Immature natural killer cell (primary cell): ENCODE data around the gene DBNL. TPM values are rescaled to one million over a fixed set of nuclear protein-coding genes. Genes with fewer than 3 reads are reported as not detected.

Experiments used
- DNase-seq, 3 donors: peaks; one replicate each; pipeline ENCODE4 v3.0.0; 2022; ENCODE audit warnings: mixed read lengths in 1 of 3
- H3K27ac Mint-ChIP-seq, 6 donors: one replicate each; pipeline ENCODE4 v1.8.0; 2020; ENCODE audit warnings: mixed read lengths in 6 of 6, mild to moderate bottlenecking in 5 of 6, inconsistent platforms in 4 of 6, moderate library complexity in 3 of 6
- H3K27me3 Mint-ChIP-seq, 3 donors: one replicate each; pipeline ENCODE4 v1.8.0; 2020 to 2021; ENCODE audit warnings: low read depth in 3 of 3, mild to moderate bottlenecking in 3 of 3, mixed read lengths in 3 of 3, moderate library complexity in 3 of 3, inconsistent platforms in 1 of 3
- H3K36me3 Mint-ChIP-seq, 3 donors: one replicate each; pipeline ENCODE4 v1.8.0; 2020; ENCODE audit warnings: mixed read lengths in 3 of 3, inconsistent platforms in 2 of 3, mild to moderate bottlenecking in 2 of 3
- H3K4me1 Mint-ChIP-seq, 2 donors: one replicate each; pipeline ENCODE4 v1.8.0; 2020; ENCODE audit warnings: inconsistent platforms in 2 of 2, mild to moderate bottlenecking in 2 of 2, mixed read lengths in 2 of 2, moderate library complexity in 1 of 2
- H3K4me3 Mint-ChIP-seq, 5 donors: one replicate each; pipeline ENCODE4 v1.8.0; 2020; ENCODE audit warnings: mild to moderate bottlenecking in 5 of 5, mixed read lengths in 5 of 5, inconsistent platforms in 3 of 5, moderate library complexity in 3 of 5
- H3K9me3 Mint-ChIP-seq, 6 donors: one replicate each; pipeline ENCODE4 v1.8.0; 2020; ENCODE audit warnings: mild to moderate bottlenecking in 6 of 6, mixed read lengths in 6 of 6, inconsistent platforms in 4 of 6, moderate library complexity in 3 of 6
- polyA plus RNA-seq, 3 donors: library from polyadenylated mRNA; unstranded; fragments of 300-500 nt; fragmentation: Illumina TruSeq; gene quantifications; one replicate each; pipeline ENCODE4 v1.2.3, GENCODE V29; 2021

The DBNL gene
- polyA plus RNA-seq, 3 donors from 2014 or later = 237 to 306 (median 285) TPM

DNA sequence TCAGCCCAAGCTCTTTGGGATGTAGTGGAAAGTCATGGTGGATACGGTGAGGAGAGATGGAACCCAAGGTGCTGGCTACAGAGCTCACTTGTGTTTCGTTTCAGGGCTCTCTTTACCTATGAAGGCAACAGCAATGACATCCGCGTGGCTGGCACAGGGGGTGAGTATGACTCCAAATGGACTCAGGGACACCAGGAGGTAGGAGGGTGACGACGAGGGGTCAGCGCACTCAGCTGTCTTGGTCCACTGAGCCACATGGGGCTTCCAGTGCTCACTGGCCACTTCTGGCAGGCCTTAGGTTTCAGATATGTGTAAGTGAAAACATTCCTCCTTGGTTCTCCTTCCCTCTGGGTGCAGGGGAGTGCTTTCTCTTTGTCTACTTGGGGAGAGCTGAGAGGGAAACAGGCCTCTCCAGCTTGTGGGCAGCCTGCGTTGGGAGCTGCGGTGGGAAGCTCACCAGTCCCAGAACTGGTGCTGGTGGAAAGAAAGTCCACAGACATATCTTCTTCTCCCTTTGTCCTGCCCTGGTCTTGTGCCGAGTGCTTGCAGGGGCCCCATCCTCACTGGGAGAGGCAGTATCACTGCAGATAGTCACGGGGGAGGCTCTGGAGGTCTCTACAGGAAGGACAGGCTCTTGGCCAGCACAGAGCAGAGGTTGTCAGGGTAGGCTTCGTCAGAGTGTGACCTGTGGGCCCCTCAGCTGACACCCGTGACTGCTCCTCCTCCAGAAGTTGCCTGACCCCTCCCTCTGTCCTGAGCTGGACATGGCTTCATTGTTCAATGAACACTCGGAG, 5.8 kb downstream of the DBNL start:
- no peak for DNase-seq
- H3K27me3 Mint-ChIP-seq = peaks cover 0 to 9% (median 5%) of the 10 kb centered on the region in 3 donors
- H3K9me3 Mint-ChIP-seq = no peaks in the 10 kb centered on the region
- H3K27ac Mint-ChIP-seq = peak overlapping the region in 3 of 6 donors; percentile 32 to 64 (median 46)
- H3K4me3 Mint-ChIP-seq = no peak overlapping the region
- peaks cover 39 to 50% of the 10 kb centered on the region in 2 donors for H3K4me1 Mint-ChIP-seq
- H3K36me3 Mint-ChIP-seq = peaks cover 0 to 21% (median 4%) of the 10 kb centered on the region in 3 donors

DNA sequence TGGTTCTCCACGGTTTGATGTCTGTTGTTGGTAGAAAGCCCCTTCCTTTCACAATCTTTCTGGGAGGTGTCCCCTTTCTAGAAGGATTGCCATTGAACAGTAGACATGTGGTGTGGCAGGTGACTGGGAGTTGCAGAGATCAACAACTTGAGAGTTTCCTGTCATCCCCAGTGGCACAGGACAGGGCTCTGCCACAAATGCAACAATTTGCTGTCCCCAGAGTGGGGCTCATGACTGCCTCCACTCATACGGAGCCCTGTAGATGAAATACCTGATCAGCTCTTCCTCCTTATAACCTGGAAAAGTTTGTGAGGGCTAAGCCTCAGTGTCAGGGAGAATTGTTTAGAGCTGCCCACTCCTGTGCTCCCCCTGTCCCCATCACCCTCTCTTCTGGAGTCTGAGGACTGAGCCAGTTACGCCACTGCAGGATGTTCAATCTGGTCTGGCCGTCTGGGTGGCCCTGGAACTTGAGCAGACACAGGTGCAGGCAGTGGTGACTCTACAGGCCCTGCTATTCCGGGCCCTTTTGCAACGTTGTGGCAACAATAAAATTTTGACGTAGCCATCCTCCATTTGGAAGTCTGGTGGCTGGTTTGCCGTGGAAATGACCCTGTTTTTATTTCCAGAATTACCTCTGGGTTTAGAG, 6.5 kb downstream of the DBNL start:
- no peak overlapping the region for H3K27ac Mint-ChIP-seq
- peaks cover 32 to 49% of the 10 kb centered on the region in 2 donors for H3K4me1 Mint-ChIP-seq
- no peak for DNase-seq
- H3K9me3 Mint-ChIP-seq = no peaks in the 10 kb centered on the region
- peaks cover 0 to 8% (median 1%) of the 10 kb centered on the region in 3 donors for H3K27me3 Mint-ChIP-seq
- H3K4me3 Mint-ChIP-seq = no peak overlapping the region
- peaks cover 0 to 27% (median 4%) of the 10 kb centered on the region in 3 donors for H3K36me3 Mint-ChIP-seq

- no peaks in the 10 kb centered on the region for H3K9me3 Mint-ChIP-seq
- no peak for DNase-seq
- peaks cover 0 to 33% (median 4%) of the 10 kb centered on the region in 3 donors for H3K36me3 Mint-ChIP-seq
- H3K4me1 Mint-ChIP-seq = peaks cover 25 to 45% of the 10 kb centered on the region in 2 donors
- H3K27me3 Mint-ChIP-seq = peaks cover 0 to 4% (median 1%) of the 10 kb centered on the region in 3 donors
- H3K27ac Mint-ChIP-seq = peak overlapping the region in 1 of 6 donors; percentile 36
- H3K4me3 Mint-ChIP-seq = no peak overlapping the region
Measured at GRCh38 chr7:44051611-44052220, 7.2 kb downstream of the DBNL start.

DNA sequence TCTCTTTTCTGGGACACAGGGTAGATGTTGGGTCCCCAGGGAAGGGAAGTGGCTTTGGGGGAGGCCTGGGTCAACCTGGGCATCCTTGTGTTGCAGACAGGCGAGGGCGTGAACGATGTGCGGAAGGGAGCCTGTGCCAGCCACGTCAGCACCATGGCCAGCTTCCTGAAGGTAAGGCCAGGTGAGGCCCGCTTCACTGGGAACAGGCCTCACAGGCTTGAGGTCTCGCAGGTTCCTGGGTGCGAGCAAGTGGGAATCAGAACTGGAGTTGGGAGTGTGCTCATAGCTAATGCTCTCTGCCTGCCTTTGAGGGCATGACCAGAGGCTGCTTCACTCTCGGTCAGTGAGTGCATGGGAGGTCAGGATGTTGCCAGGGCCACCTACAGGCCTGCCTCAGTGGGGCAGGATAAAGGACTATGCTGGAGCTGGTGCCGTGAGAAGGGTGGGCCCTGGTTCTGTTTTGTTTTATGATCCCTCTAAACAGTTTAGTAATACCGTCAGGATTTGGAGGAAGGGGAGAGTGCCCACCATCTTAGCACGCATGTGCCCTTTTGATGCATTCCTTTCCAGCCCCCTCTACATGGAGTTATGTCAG, 8.4 kb downstream of the DBNL start:
- Mint-ChIP-seq H3K9me3 (no peaks in the 10 kb centered on the region), H3K36me3 (peaks cover 0 to 31% (median 6%) of the 10 kb centered on the region in 3 donors), H3K27ac (peak overlapping the region in 1 of 6 donors; percentile 26), H3K27me3 (peaks cover 0 to 3% (median 1%) of the 10 kb centered on the region in 3 donors), H3K4me1 (peaks cover 15 to 33% of the 10 kb centered on the region in 2 donors), H3K4me3 (no peak overlapping the region)
- no peak for DNase-seq

GRCh38 chr7:44056681-44057080, 12.2 kb downstream of the DBNL start:
- Mint-ChIP-seq H3K27me3 (no peaks in the 10 kb centered on the region), H3K9me3 (no peaks in the 10 kb centered on the region), H3K4me3 (no peak overlapping the region), H3K36me3 (peaks cover 0 to 45% (median 10%) of the 10 kb centered on the region in 3 donors), H3K27ac (no peak overlapping the region), H3K4me1 (peaks cover 0 to 15% of the 10 kb centered on the region in 2 donors)
- DNase-seq = no peak

DNA sequence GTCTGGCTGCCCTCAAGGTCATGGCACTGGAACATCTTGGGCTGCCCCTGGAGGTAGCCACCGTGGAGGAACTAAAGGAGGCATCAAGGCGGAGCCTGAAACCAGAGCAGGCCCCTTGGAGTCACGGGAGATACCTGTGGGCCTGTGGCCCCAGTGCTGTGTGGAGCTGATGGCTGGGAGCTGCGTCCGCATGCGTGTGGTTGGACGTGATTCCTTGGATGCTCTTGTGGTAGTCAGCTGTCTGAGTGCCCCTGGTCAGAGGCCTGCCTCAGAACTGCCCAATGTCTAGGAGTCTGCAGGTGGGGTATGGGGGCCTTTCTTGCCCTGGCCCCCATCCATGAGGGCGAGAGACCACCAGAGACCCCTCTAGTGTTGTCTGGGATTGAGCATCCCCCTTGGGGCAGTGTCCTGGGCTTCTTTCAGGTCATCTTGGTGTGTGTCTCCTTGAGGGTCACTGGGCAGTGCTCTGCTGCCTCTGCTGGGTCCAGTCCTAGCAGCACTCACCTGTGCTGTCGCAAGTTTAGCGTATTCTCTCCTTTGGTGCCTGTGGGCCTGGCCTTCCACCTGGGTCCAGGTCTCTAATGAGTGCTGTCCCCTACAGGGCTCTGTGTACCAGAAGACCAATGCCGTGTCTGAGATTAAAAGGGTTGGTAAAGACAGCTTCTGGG, 12.8 kb downstream of the DBNL start:
- peaks cover 0 to 45% (median 10%) of the 10 kb centered on the region in 3 donors for H3K36me3 Mint-ChIP-seq
- no peak for DNase-seq
- no peak overlapping the region for H3K27ac Mint-ChIP-seq
- peaks cover 0 to 15% of the 10 kb centered on the region in 2 donors for H3K4me1 Mint-ChIP-seq
- H3K4me3 Mint-ChIP-seq = no peak overlapping the region
- no peaks in the 10 kb centered on the region for H3K27me3 Mint-ChIP-seq
- H3K9me3 Mint-ChIP-seq = no peaks in the 10 kb centered on the region

GRCh38 chr7:44057849-44058758, 13.6 kb downstream of the DBNL start:
- no peak overlapping the region for H3K4me3 Mint-ChIP-seq

DNA sequence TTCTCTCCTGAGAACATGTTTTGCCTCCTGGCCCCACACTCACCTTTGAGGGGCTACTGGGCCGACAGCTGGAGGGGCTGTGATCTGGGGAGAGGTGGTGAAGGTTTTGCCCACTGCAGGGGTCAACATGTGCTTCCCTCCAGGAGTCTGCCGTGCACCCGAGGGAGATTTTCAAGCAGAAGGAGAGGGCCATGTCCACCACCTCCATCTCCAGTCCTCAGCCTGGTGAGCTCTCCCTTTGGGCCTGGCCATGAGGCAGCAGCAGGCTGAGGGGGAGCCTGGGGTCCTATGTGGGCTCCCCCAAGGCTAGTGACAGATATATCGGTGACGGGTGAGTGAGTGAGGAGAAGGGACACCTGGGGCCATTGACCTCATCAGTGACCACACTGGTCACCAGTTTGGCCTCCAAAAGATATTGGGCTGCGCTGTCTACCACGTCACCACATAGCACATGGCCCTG, 14.3 kb downstream of the DBNL start:
- Mint-ChIP-seq H3K4me3 (no peak overlapping the region), H3K27me3 (no peaks in the 10 kb centered on the region)
- no peak for DNase-seq

More at GRCh38 chr7:44057849-44058758, 13.6 kb downstream of the DBNL start:
- H3K36me3 Mint-ChIP-seq = peaks cover 0 to 39% (median 10%) of the 10 kb centered on the region in 3 donors
- H3K9me3 Mint-ChIP-seq = no peaks in the 10 kb centered on the region
- H3K4me1 Mint-ChIP-seq = peaks cover 0 to 15% of the 10 kb centered on the region in 2 donors
- H3K27ac Mint-ChIP-seq = no peak overlapping the region
- no peak for DNase-seq
- no peaks in the 10 kb centered on the region for H3K27me3 Mint-ChIP-seq

DNA sequence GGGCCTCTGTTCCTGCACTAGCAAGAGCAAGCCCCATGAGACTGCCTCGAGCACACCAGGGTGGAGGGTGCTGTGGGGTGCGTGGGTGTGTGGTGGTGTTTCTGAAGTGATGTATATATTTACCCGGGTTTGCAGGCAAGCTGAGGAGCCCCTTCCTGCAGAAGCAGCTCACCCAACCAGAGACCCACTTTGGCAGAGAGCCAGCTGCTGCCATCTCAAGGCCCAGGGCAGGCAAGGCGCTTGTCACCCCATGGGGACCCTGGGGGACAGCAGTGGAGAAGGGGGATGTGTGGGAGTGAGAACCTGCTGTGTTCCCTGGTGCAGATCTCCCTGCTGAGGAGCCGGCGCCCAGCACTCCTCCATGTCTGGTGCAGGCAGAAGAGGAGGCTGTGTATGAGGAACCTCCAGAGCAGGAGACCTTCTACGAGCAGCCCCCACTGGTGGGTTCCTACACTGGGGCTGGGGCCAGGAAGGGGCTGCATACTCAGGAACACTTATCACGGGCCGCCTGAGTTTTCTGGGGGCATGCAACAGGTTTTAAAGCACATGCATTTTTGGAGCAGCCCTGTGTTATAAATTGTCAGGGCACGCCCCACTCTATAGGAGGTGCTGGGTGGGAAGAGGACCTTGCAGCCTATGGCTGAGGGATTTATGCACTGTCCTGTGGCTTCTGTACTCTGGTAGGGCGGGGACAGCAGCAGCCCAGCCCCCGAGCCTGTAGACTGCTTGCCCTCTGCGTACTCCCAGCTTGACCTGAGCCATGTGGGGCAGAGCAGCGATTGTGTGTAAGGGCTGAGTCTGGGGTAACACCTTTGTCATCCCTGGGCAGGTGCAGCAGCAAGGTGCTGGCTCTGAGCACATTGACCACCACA, 15.0 kb downstream of the DBNL start:
- Mint-ChIP-seq H3K4me1 (peaks cover 2 to 15% of the 10 kb centered on the region in 2 donors), H3K9me3 (no peaks in the 10 kb centered on the region), H3K27me3 (no peaks in the 10 kb centered on the region), H3K36me3 (peaks cover 0 to 39% (median 10%) of the 10 kb centered on the region in 3 donors), H3K27ac (peak overlapping the region in 1 of 6 donors; percentile 5), H3K4me3 (no peak overlapping the region)
- no peak for DNase-seq

More for the DNA sequence above, 14.3 kb downstream of the DBNL start:
- Mint-ChIP-seq H3K4me1 (peaks cover 0 to 15% of the 10 kb centered on the region in 2 donors), H3K9me3 (no peaks in the 10 kb centered on the region), H3K36me3 (peaks cover 0 to 39% (median 10%) of the 10 kb centered on the region in 3 donors), H3K27ac (no peak overlapping the region)

GRCh38 chr7:44060091-44060947, 15.8 kb downstream of the DBNL start:
- Mint-ChIP-seq H3K36me3 (peaks cover 0 to 35% (median 6%) of the 10 kb centered on the region in 3 donors), H3K27ac (peak overlapping the region in 1 of 6 donors; percentile 5), H3K4me1 (peaks cover 5 to 9% of the 10 kb centered on the region in 2 donors), H3K27me3 (peaks cover 0 to 2% (median 0%) of the 10 kb centered on the region in 3 donors), H3K9me3 (no peaks in the 10 kb centered on the region), H3K4me3 (no peak overlapping the region)
- no peak for DNase-seq
